Endothelial cell of umbilical vein (primary cell): ENCODE results near the gene ACO2. TPM values are rescaled to one million over a fixed set of nuclear protein-coding genes. Genes with fewer than 3 reads are reported as not detected.

Source experiments
- BruUV-seq: library from RNA; stranded (reverse); fragments of 400-500 nt; replicated peaks from 2 replicates; lab custom pipeline; 2021; lab: Mats Ljungman, UMichigan
- CTCF ChIA-PET: fragments of 300-600, 350-600 bp; sonication (Branson Sonifier 250); formaldehyde crosslinking; loops from one replicate; lab custom pipeline; 2021; ENCODE audit warnings: antibody characterized with exemption, inconsistent platforms; lab: Charles Lee
- POLR2A ChIA-PET: fragments of 300-600, 350-600 bp; sonication (Branson Sonifier 250); formaldehyde crosslinking; loops from one replicate; lab custom pipeline; 2021; ENCODE audit warnings: antibody characterized with exemption, inconsistent platforms; lab: Charles Lee
- DNase-seq: peaks from one replicate; pipeline ENCODE4 v3.0.0-alpha.2; 2011; ENCODE audit warnings: low read depth, low spot score
- FAIRE-seq: peaks from 2 replicates; lab custom pipeline; 2011; peaks lifted over from hg19 to GRCh38; lab: Jason Lieb, UNC
- H2AFZ ChIP-seq: 2 replicates; pipeline ENCODE4 v1.6.0; 2012; ENCODE audit warnings: low read depth, low read length, control low read depth, inconsistent platforms
- H3K27ac ChIP-seq: 2 replicates; pipeline ENCODE4 v1.5.1; 2011; ENCODE audit warnings: low read depth, mild to moderate bottlenecking, control low read depth, low read length, moderate library complexity; ENCODE audit not compliant: insufficient read depth
- H3K27me3 ChIP-seq, 2 experiments: 2 replicates each; pipeline versions ENCODE4 v1.6.0 to v1.6.1; 2011; ENCODE audit warnings: low read length in 2 of 2, mixed read lengths in 1 of 2; ENCODE audit not compliant: control insufficient read depth in 2 of 2, insufficient read depth in 2 of 2
- H3K36me3 ChIP-seq, 2 experiments: 2 replicates in 1 of 2; 3 replicates in 1 of 2; pipeline ENCODE4 v1.5.1; 2011; ENCODE audit warnings: low read length in 2 of 2, mild to moderate bottlenecking in 1 of 2, moderate library complexity in 1 of 2; ENCODE audit not compliant: control insufficient read depth in 2 of 2, insufficient read depth in 2 of 2; ENCODE audit errors: extremely low read depth in 1 of 2
- H3K4me1 ChIP-seq: 3 replicates; pipeline ENCODE4 v1.5.1; 2011; ENCODE audit warnings: mild to moderate bottlenecking, low read length; ENCODE audit not compliant: control insufficient read depth, insufficient read depth; ENCODE audit errors: extremely low read depth
- H3K4me2 ChIP-seq: 2 replicates; pipeline ENCODE4 v1.6.1; 2011; ENCODE audit warnings: low read length, control low read depth, mixed read lengths; ENCODE audit not compliant: insufficient read depth
- H3K4me3 ChIP-seq, 3 experiments: fragments of 200-600 bp in 1 of 3; sonication (generic), shearing (Covaris generic) in 1 of 3; replicated peaks in 1 of 3; 2 replicates each; pipeline ENCODE4 v1.5.1; 2011 to 2016; ENCODE audit warnings: control low read depth in 3 of 3, low read length in 3 of 3, mild to moderate bottlenecking in 2 of 3, inconsistent platforms in 1 of 3, low read depth in 1 of 3, moderate library complexity in 1 of 3; ENCODE audit not compliant: insufficient read depth in 1 of 3
- H3K79me2 ChIP-seq: 2 replicates; pipeline ENCODE4 v1.6.0; 2012; ENCODE audit warnings: low read length, inconsistent platforms; ENCODE audit not compliant: control insufficient read depth, insufficient read depth
- H3K9ac ChIP-seq: replicated peaks from 2 replicates; pipeline ENCODE3; 2011; ENCODE audit warnings: low read length, control low read depth; ENCODE audit not compliant: insufficient read depth; ENCODE audit errors: extremely low read depth
- H3K9me1 ChIP-seq: replicated peaks from 3 replicates; pipeline ENCODE4 v1.6.0; 2011; ENCODE audit warnings: mild to moderate bottlenecking, low read length; ENCODE audit not compliant: control insufficient read depth, insufficient read depth; ENCODE audit errors: extremely low read depth
- H3K9me3 ChIP-seq: replicated peaks from 2 replicates; pipeline ENCODE4 v1.5.1; 2012; ENCODE audit warnings: low read length, inconsistent platforms; ENCODE audit not compliant: control insufficient read depth, insufficient read depth
- H4K20me1 ChIP-seq: replicated peaks from 2 replicates; pipeline ENCODE3; 2011; ENCODE audit warnings: mild to moderate bottlenecking, low read length; ENCODE audit not compliant: control insufficient read depth, insufficient read depth; ENCODE audit errors: extremely low read depth
- EZH2 ChIP-seq: IDR thresholded peaks from 2 replicates; pipeline ENCODE4 v1.6.1; 2012; ENCODE audit warnings: borderline replicate concordance, low read depth, mild to moderate bottlenecking, moderate library complexity, low read length, inconsistent platforms; ENCODE audit not compliant: severe bottlenecking
- FOS ChIP-seq: IDR thresholded peaks from 2 replicates; pipeline ENCODE4 v1.6.1; 2011; ENCODE audit warnings: mild to moderate bottlenecking, low read length, moderate library complexity, borderline replicate concordance; ENCODE audit not compliant: insufficient read depth
- GATA2 ChIP-seq: IDR thresholded peaks from 2 replicates; pipeline ENCODE4 v1.7.0; 2011; ENCODE audit warnings: low read depth, mild to moderate bottlenecking, moderate library complexity, mixed read lengths, low read length; ENCODE audit not compliant: insufficient read length, insufficient read depth
- JUN ChIP-seq: IDR thresholded peaks from 2 replicates; pipeline ENCODE4 v1.6.1; 2011; ENCODE audit warnings: borderline replicate concordance, low read depth; ENCODE audit not compliant: insufficient read length, insufficient read depth
- MYC ChIP-seq: IDR thresholded peaks from one replicate; pipeline ENCODE4 v1.6.1; 2011; ENCODE audit warnings: mild to moderate bottlenecking, low read depth, low read length
- POLR2A ChIP-seq: IDR thresholded peaks from 2 replicates; pipeline ENCODE4 v1.6.1; 2012; ENCODE audit warnings: low read depth, mild to moderate bottlenecking, control low read depth, low read length
- POLR2AphosphoS5 ChIP-seq: IDR thresholded peaks from 2 replicates; pipeline ENCODE4 v1.6.1; 2012; ENCODE audit warnings: low read depth, mild to moderate bottlenecking, control low read depth, low read length, moderate library complexity; ENCODE audit not compliant: insufficient read depth
- dilution Hi-C: fragments of 300-500 bp; cut with MboI; formaldehyde crosslinking; loops from one replicate; pipeline ENCODE4 v1.15.0; 2019; ENCODE audit warnings: low sequenced_read_pairs; ENCODE audit not compliant: extremely low pct_ligation_motif_present
- intact Hi-C: fragments of 100-400 bp; cut with micrococcal nuclease; formaldehyde crosslinking; loops from one replicate; pipeline ENCODE4 v1.10.0; 2022
- polyA plus RNA-seq, 4 experiments: library from polyadenylated mRNA; depleted of rRNA in 3 of 4; stranded (reverse) in 3 of 4; unstranded in 1 of 4; fragments of >200 nt; gene quantifications; 2 replicates each; pipeline versions ENCODE4 v1.2.1 to v1.2.3, GENCODE V29; 2011 to 2012; ENCODE audit warnings: missing spikeins in 1 of 4
- total RNA-seq: library from RNA; stranded (reverse); gene quantifications from 2 replicates; pipeline ENCODE4 v1.2.3, GENCODE V29; 2021
- TF ChIP-seq, protein P1 (sequence below): IDR thresholded peaks from 2 replicates; pipeline ENCODE4 v1.6.1; 2011; ENCODE audit not compliant: insufficient read depth, insufficient read length
- TF ChIP-seq, protein P2 (sequence below), 2 donors: IDR thresholded peaks; 1 replicate in 1 of 2; 2 replicates in 1 of 2; pipeline ENCODE4 v1.5.1; 2011; ENCODE audit warnings: low read length in 2 of 2, mild to moderate bottlenecking in 2 of 2, moderate library complexity in 2 of 2, control low read depth in 1 of 2, inconsistent platforms in 1 of 2, low read depth in 1 of 2; ENCODE audit not compliant: insufficient read depth in 1 of 2; ENCODE audit errors: extremely low read depth in 1 of 2

ACO2 gene
- total and polyA plus RNA-seq, 2 donors (not counting 3 experiments of a cell fraction or from before 2014, with no cell fraction given): 63.8 to 79.7 TPM

DNA sequence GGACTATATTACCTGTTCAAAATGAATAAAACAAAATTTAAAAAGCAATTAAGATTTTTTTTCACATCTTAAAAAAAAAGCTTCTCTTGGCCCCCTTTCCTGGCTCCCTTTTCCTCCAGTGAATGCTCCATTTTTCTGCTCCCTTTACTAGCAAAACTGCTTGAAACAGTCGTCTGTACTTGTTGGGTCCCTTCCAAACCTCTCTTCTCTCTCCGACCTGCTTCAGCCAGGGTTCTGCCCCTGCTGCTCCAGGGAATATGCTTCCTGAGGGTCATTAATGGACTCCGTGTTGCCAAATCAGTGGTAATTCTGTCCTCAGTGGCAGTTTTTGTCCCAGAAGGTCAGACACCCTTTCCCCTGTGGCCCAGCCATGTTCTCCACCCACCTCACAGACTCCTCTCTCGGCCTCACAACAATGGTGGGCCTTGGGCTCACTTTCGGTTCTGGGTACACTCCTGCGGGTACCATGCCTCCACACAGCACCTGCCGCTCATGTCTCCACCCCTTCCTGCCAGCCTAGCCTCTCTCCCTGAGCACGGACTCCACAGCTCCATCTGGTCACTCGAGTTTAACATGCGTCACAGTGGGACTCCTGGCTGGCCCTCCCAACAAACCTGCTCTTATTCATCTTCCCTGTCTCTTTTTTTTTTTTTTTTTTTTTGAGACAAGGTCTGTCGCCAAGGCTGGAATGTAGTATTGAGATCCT, 83.1 kb downstream of the ACO2 start:
- H3K9me1 ChIP-seq: no peaks in the 10 kb centered on the region
- no peaks in the 10 kb centered on the region for H3K9me3 ChIP-seq
- no peak overlapping the region for H3K4me3 ChIP-seq
- intact Hi-C loops (no loop called here), dilution Hi-C loops (no loop called here)
- H2AFZ ChIP-seq: no peak overlapping the region
- H4K20me1 ChIP-seq: no peaks in the 10 kb centered on the region
- CTCF ChIA-PET: interaction anchor here (0.7 to 2.3 kb wide), 2 partner anchors 8 to 19 kb away, joined by 3 to 11 read pairs; partner anchors contain the start of gene POLR3H
- no peaks in the 10 kb centered on the region for H3K27me3 ChIP-seq
- BruUV-seq: no TSS peak
- POLR2A ChIA-PET: no interaction called here
- H3K79me2 ChIP-seq: no peaks in the 10 kb centered on the region
- DNase-seq: no peak
- no peak overlapping the region for H3K27ac ChIP-seq
- H3K4me1 ChIP-seq: no peaks in the 10 kb centered on the region
- H3K9ac ChIP-seq: no peak overlapping the region
- TF ChIP-seq JUN: no peak
- no peaks in the 10 kb centered on the region for H3K36me3 ChIP-seq
- H3K4me2 ChIP-seq: no peak overlapping the region
- no peak for FAIRE-seq

DNA sequence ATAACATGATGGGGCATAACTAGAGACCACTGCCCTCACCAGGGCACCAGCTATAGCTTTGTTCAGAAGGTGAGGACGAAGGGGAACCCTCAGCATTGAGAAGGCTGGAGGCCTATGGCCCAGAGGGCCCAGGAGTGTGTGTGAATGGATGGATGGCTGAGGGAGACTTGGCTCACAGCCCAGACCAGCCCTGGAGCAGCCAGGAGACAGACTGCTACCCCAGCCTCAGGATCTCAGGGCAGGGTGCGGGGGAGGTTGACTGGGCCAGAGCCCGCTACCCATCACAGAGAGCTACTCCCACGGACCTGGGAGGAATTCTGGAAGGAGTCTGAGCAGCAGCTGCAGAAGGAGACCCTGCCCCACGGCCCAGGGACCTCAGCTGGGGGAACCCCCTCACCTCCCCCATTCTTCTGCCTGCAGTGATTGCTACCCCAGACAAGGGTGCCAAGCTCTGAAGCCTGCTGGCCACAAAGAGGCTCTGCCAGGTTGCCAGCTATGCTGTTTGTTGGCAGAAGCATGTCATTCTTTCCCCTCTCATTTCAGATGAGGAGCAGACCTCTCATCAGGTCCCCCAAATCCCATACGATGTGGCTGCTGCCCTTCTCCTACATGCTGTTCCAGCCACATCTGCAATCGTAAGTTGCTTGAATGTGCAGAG, 86.5 kb downstream of the ACO2 start:
- intact Hi-C loops: no loop called here
- no peak overlapping the region for H2AFZ ChIP-seq
- POLR2A ChIA-PET: no interaction called here

More for the DNA sequence above, 86.5 kb downstream of the ACO2 start:
- CTCF ChIA-PET: interaction anchor here (1.0 to 3.7 kb wide), 4 partner anchors 9 to 34 kb away, joined by 3 to 18 read pairs (median 5); partner anchors contain the start of genes PMM1 and POLR3H
- Histone ChIP-seq H3K9ac (no peak overlapping the region), H3K27ac (no peak overlapping the region), H3K79me2 (no peaks in the 10 kb centered on the region), H3K9me3 (no peaks in the 10 kb centered on the region), H3K27me3 (peaks cover 0 to 3% of the 10 kb centered on the region in 2 experiments), H3K4me2 (no peak overlapping the region), H3K4me3 (no peak overlapping the region), H4K20me1 (no peaks in the 10 kb centered on the region), H3K4me1 (no peaks in the 10 kb centered on the region), H3K36me3 (no peaks in the 10 kb centered on the region), H3K9me1 (no peaks in the 10 kb centered on the region)
- dilution Hi-C loops: no loop called here
- TF ChIP-seq GATA2: no peak
- no peak for TF ChIP-seq MYC
- no peak for TF ChIP-seq EZH2
- TF ChIP-seq FOS: no peak
- no peak for TF ChIP-seq JUN
- no peak for TF ChIP-seq POLR2A
- TF ChIP-seq POLR2AphosphoS5: no peak
- TF ChIP-seq, protein P1, sequence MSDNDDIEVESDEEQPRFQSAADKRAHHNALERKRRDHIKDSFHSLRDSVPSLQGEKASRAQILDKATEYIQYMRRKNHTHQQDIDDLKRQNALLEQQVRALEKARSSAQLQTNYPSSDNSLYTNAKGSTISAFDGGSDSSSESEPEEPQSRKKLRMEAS: no peak
- TF ChIP-seq, protein P2, sequence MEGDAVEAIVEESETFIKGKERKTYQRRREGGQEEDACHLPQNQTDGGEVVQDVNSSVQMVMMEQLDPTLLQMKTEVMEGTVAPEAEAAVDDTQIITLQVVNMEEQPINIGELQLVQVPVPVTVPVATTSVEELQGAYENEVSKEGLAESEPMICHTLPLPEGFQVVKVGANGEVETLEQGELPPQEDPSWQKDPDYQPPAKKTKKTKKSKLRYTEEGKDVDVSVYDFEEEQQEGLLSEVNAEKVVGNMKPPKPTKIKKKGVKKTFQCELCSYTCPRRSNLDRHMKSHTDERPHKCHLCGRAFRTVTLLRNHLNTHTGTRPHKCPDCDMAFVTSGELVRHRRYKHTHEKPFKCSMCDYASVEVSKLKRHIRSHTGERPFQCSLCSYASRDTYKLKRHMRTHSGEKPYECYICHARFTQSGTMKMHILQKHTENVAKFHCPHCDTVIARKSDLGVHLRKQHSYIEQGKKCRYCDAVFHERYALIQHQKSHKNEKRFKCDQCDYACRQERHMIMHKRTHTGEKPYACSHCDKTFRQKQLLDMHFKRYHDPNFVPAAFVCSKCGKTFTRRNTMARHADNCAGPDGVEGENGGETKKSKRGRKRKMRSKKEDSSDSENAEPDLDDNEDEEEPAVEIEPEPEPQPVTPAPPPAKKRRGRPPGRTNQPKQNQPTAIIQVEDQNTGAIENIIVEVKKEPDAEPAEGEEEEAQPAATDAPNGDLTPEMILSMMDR (IDR thresholded peaks at IDR 0.05; ENCODE audit: extremely low read depth in 1 of 2, insufficient read depth in 1 of 2, low read depth in 1 of 2, low read length in 2 of 2): no peak
- FAIRE-seq (no peak), DNase-seq (no peak)
- no TSS peak for BruUV-seq
